SK-N-SH treated with all-trans-retinoic acid at 6 μM for 48 hours (cell line): ENCODE results near the gene H2BK1.

Experiments used
- ATAC-seq: fragments of 200-7000 bp; cut with Tn5 transposase; 3 replicates; pipeline ENCODE4 v1.9.1; 2020; ENCODE audit warnings: mild to moderate bottlenecking, moderate library complexity
- ARNTL ChIP-seq: fragments of 450-650 bp; formaldehyde crosslinking; IDR thresholded peaks from 2 replicates; pipeline ENCODE4 v1.5.0; 2020; ENCODE audit warnings: low read depth, mild to moderate bottlenecking, moderate library complexity, borderline replicate concordance
- BACH2 ChIP-seq: fragments of 250-450 bp; sonication (Bioruptor Pico); IDR thresholded peaks from 2 replicates; pipeline ENCODE4 v1.9.0; 2021; ENCODE audit warnings: mild to moderate bottlenecking, borderline replicate concordance
- CSDC2 ChIP-seq: fragments of 250-450 bp; sonication (Bioruptor Pico); IDR thresholded peaks from 2 replicates; pipeline ENCODE4 v1.5.0; 2020; ENCODE audit warnings: mild to moderate bottlenecking, moderate library complexity
- ESRRG ChIP-seq: fragments of 250-450 bp; sonication (Bioruptor Pico); IDR thresholded peaks from 2 replicates; pipeline ENCODE4 v1.6.1; 2021; ENCODE audit warnings: mild to moderate bottlenecking
- ISL1 ChIP-seq: fragments of 250-450 bp; sonication (Bioruptor Pico); IDR thresholded peaks from 2 replicates; pipeline ENCODE4 v2.1.2; 2022; ENCODE audit warnings: mild to moderate bottlenecking, moderate library complexity
- OSR1 ChIP-seq: fragments of 250-450 bp; sonication (Bioruptor Pico); IDR thresholded peaks from 2 replicates; pipeline ENCODE4 v1.8.0; 2022; ENCODE audit warnings: moderate library complexity, mild to moderate bottlenecking, inconsistent platforms
- PPARA ChIP-seq: fragments of 250-450 bp; sonication (Bioruptor Pico); IDR thresholded peaks from 2 replicates; pipeline ENCODE4 v1.5.0; 2020; ENCODE audit warnings: mild to moderate bottlenecking, borderline replicate concordance
- RARB ChIP-seq: fragments of 250-450 bp; sonication (Bioruptor Pico); IDR thresholded peaks from 2 replicates; pipeline ENCODE4 v1.8.0; 2021; ENCODE audit warnings: mild to moderate bottlenecking, moderate library complexity
- TOX ChIP-seq: fragments of 250-450 bp; sonication (Bioruptor Pico); IDR thresholded peaks from 2 replicates; pipeline ENCODE4 v1.8.0; 2021; ENCODE audit warnings: mild to moderate bottlenecking, moderate library complexity, borderline replicate concordance
- ZC3H10 ChIP-seq: fragments of 250-450 bp; sonication (Bioruptor Pico); IDR thresholded peaks from 2 replicates; pipeline ENCODE4 v1.5.1; 2021; ENCODE audit warnings: mild to moderate bottlenecking, moderate library complexity
- ZFP30 ChIP-seq: fragments of 450-650 bp; formaldehyde crosslinking; IDR thresholded peaks from 2 replicates; pipeline ENCODE4 v1.5.0; 2022; ENCODE audit warnings: mild to moderate bottlenecking, moderate library complexity
- ZNF565 ChIP-seq: fragments of 450-650 bp; formaldehyde crosslinking; conservative IDR thresholded peaks from 2 replicates; pipeline ENCODE4 v1.5.0; 2020; ENCODE audit warnings: low read depth, mild to moderate bottlenecking, moderate library complexity
- ZNF8 ChIP-seq: fragments of 450-650 bp; formaldehyde crosslinking; IDR thresholded peaks from 2 replicates; pipeline ENCODE4 v1.5.0; 2020; ENCODE audit warnings: mild to moderate bottlenecking, moderate library complexity
- TF ChIP-seq, protein P1 (sequence below): fragments of 250-450 bp; sonication (Bioruptor Pico); IDR thresholded peaks from 2 replicates; pipeline ENCODE4 v1.5.0; 2020; ENCODE audit warnings: mild to moderate bottlenecking, moderate library complexity
- TF ChIP-seq, protein P2 (sequence below): fragments of 250-450 bp; sonication (Bioruptor Pico); IDR thresholded peaks from 2 replicates; pipeline ENCODE4 v1.5.1; 2021; ENCODE audit warnings: mild to moderate bottlenecking, moderate library complexity
- TF ChIP-seq, protein P3 (sequence below): fragments of 250-450 bp; sonication (Bioruptor Pico); IDR thresholded peaks from 2 replicates; pipeline ENCODE4 v1.5.1; 2020; ENCODE audit warnings: low read depth, mild to moderate bottlenecking, moderate library complexity
- TF ChIP-seq, protein P4 (sequence below): fragments of 250-450 bp; sonication (Bioruptor Pico); IDR thresholded peaks from 2 replicates; pipeline ENCODE4 v1.8.0; 2020; ENCODE audit warnings: mild to moderate bottlenecking, moderate library complexity, borderline replicate concordance

H2BK1 gene

DNA sequence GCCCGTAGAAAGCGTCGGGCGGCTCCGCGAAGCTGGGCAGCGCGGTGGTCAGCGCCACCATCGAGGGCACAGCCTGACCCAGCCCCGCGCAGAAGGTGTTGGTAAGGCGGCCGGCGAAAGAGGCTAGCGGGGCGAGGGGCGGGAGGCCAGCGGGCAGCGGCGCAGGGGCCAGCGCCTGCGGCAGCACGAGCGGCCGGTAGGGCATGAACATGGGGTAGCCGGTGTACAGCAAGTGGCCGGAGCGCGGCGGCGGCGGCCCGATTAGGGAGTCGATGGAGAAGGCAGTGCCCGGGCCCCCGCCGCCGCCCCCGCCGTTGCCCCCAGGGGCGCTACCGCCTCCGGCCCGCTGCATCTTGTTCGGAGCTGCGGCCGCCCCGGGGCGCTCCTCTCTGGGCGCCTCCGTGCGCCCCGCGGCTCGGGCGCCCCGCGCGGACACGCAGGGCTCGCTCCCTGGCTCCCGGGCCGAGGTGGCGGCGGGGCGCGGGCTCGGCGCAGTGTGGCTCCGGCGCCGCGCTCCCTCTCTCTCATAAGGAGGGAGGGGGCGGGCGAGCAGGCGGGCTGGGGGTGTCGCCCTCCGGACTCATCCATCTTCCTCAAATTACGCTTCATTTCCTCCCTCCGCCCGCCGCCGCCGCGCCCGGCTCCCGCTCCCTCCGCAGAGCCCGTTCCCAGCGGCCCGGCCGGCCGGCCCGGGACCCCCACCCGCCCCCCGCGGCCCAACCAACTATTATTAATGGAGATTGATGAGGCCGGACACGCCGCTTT, 42.9 kb downstream of the H2BK1 start, which contains the start of gene GBX1:
Gene GBX1, minus strand, starts transcription at position 498 of the 765 bp plus-strand sequence. Its CDS starts 146 bp downstream, at position 352.
- peak; percentile 62 for ATAC-seq
- no peak for TF ChIP-seq ZC3H10
- TF ChIP-seq OSR1 (CRISPR knock-in tag) = no peak
- TF ChIP-seq, protein P1, sequence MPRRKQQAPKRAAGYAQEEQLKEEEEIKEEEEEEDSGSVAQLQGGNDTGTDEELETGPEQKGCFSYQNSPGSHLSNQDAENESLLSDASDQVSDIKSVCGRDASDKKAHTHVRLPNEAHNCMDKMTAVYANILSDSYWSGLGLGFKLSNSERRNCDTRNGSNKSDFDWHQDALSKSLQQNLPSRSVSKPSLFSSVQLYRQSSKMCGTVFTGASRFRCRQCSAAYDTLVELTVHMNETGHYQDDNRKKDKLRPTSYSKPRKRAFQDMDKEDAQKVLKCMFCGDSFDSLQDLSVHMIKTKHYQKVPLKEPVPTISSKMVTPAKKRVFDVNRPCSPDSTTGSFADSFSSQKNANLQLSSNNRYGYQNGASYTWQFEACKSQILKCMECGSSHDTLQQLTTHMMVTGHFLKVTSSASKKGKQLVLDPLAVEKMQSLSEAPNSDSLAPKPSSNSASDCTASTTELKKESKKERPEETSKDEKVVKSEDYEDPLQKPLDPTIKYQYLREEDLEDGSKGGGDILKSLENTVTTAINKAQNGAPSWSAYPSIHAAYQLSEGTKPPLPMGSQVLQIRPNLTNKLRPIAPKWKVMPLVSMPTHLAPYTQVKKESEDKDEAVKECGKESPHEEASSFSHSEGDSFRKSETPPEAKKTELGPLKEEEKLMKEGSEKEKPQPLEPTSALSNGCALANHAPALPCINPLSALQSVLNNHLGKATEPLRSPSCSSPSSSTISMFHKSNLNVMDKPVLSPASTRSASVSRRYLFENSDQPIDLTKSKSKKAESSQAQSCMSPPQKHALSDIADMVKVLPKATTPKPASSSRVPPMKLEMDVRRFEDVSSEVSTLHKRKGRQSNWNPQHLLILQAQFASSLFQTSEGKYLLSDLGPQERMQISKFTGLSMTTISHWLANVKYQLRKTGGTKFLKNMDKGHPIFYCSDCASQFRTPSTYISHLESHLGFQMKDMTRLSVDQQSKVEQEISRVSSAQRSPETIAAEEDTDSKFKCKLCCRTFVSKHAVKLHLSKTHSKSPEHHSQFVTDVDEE (CRISPR knock-in tag) = no peak
- no peak for TF ChIP-seq PPARA
- TF ChIP-seq, protein P2, sequence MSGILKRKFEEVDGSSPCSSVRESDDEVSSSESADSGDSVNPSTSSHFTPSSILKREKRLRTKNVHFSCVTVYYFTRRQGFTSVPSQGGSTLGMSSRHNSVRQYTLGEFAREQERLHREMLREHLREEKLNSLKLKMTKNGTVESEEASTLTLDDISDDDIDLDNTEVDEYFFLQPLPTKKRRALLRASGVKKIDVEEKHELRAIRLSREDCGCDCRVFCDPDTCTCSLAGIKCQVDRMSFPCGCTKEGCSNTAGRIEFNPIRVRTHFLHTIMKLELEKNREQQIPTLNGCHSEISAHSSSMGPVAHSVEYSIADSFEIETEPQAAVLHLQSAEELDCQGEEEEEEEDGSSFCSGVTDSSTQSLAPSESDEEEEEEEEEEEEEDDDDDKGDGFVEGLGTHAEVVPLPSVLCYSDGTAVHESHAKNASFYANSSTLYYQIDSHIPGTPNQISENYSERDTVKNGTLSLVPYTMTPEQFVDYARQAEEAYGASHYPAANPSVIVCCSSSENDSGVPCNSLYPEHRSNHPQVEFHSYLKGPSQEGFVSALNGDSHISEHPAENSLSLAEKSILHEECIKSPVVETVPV (CRISPR knock-in tag) = no peak
- no peak for TF ChIP-seq RARB (CRISPR knock-in tag)
- TF ChIP-seq, protein P3, sequence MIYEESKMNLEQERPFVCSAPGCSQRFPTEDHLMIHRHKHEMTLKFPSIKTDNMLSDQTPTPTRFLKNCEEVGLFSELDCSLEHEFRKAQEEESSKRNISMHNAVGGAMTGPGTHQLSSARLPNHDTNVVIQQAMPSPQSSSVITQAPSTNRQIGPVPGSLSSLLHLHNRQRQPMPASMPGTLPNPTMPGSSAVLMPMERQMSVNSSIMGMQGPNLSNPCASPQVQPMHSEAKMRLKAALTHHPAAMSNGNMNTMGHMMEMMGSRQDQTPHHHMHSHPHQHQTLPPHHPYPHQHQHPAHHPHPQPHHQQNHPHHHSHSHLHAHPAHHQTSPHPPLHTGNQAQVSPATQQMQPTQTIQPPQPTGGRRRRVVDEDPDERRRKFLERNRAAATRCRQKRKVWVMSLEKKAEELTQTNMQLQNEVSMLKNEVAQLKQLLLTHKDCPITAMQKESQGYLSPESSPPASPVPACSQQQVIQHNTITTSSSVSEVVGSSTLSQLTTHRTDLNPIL (CRISPR knock-in tag) = no peak
- TF ChIP-seq ZNF8 = no peak
- TF ChIP-seq CSDC2 (CRISPR knock-in tag) = no peak
- no peak for TF ChIP-seq ARNTL (CRISPR knock-in tag)
- TF ChIP-seq TOX (CRISPR knock-in tag) = no peak

DNA sequence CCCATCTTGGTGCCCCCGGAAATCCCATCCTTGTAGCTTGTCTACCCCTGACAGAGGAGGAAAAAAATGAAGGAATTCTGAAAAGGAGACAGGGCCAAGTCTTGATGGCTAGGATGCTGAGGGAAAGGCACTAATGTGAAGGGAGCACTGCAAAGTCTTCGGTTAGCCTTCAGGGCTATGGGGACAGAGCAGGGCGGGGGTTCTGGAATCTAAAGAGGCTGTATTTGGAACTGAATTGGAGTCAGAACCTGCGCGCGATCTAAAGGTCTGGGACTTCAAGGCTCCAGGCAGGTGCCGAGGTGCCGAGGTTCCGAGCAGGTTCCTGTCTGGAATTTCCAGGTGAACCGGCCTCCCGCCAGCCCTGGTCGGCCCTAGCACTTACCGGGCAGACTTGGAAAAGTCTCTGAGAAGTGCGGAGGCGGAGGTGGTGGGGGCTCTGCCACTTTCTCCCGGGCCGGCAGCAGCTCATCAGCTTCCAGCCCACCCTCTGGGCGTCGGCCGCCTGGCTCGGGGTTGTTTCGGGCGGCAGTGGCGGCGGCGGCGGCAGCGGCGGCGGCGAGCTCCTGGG, 43.6 kb downstream of the H2BK1 start:
- TF ChIP-seq, protein P2 (CRISPR knock-in tag) = no peak
- TF ChIP-seq ISL1 (CRISPR knock-in tag) (no peak), PPARA (no peak)
- TF ChIP-seq, protein P3 (CRISPR knock-in tag) = no peak
- TF ChIP-seq, all 23 proteins: peak for 0
- ATAC-seq = no peak; the same call in 2 of the 3 replicates

DNA sequence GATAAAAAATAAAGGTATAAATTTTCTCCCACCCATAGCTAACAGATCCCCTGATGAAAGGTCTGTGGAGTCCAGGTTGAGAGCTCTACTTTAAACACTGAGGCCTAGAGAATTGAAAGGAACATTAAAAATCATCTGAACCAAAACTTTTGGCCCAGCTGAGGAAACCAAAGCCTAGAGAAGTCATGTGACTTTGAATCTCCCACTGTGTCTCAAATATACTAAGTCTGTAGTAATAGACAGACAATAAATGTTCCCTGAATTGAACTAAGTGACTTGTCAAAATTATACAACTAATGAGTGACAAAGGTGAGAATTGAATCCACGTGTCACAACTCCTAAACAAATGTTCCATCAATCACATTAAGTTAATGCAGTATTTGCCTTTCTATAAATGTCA, 48.5 kb downstream of the H2BK1 start:
- TF ChIP-seq ZNF8 = no peak
- TF ChIP-seq BACH2 (CRISPR knock-in tag) = no peak
- no peak for TF ChIP-seq ZFP30
- no peak for TF ChIP-seq CSDC2 (CRISPR knock-in tag)
- TF ChIP-seq ARNTL (CRISPR knock-in tag) = no peak
- TF ChIP-seq, protein P2 (CRISPR knock-in tag) = no peak
- no peak for TF ChIP-seq ZNF565 (CRISPR knock-in tag)
- no peak for TF ChIP-seq TOX (CRISPR knock-in tag)
- TF ChIP-seq, protein P4, sequence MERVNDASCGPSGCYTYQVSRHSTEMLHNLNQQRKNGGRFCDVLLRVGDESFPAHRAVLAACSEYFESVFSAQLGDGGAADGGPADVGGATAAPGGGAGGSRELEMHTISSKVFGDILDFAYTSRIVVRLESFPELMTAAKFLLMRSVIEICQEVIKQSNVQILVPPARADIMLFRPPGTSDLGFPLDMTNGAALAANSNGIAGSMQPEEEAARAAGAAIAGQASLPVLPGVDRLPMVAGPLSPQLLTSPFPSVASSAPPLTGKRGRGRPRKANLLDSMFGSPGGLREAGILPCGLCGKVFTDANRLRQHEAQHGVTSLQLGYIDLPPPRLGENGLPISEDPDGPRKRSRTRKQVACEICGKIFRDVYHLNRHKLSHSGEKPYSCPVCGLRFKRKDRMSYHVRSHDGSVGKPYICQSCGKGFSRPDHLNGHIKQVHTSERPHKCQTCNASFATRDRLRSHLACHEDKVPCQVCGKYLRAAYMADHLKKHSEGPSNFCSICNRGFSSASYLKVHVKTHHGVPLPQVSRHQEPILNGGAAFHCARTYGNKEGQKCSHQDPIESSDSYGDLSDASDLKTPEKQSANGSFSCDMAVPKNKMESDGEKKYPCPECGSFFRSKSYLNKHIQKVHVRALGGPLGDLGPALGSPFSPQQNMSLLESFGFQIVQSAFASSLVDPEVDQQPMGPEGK (CRISPR knock-in tag) = no peak
- TF ChIP-seq ESRRG (CRISPR knock-in tag) = no peak
- no peak for ATAC-seq
